ENCODE results near the gene EED.
"Not testable (repeated sequence)": the region's sequence is repeated elsewhere in the genome, so short reads cannot be mapped to it uniquely, and the experiment has no call there.

EED gene

DNA sequence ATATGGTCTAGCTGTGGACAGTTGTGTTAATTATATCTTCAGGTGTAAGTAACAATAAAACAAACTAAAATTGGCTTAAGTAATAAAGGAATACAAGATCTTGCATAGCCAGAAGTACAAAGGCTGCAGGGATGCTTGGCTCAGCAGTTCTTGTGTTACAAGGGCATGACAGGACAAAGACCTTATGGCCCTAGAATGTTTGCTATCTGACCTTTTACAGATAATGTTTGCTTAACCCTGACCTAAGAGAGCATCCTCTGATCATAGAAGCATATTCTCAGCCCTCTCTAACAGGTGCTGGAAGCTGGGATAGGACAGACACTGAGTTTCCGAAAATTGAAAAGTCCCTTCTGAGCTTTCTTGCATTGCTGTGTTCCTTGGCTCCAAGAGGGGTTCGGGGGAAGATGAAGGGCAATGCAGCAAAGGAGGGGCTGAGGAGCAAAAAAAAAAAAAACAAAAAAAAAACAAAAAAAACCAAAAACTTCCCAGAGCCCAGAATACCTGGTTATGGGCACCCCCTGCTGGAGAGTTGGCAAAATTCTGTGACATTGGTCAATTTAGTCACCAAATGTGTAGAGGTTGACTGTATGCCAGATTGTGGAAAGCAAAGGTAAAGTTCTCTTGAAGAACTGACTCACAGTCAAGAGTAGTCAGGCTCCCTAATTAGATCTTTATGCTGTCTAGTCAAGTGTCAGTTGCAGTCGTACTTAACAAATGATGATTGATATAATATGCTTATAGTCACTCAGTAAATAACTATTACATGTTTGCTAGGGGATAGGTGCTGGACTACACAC, 47.1 kb downstream of the EED start:
- ATAC-seq (replicated peaks; ENCODE audit: extremely low read depth, poor library complexity, severe bottlenecking) (no peak), DNase-seq (ENCODE audit: low spot score in 2 of 2) (peak in 1 of 2 donors; percentile 40)
- H3K4me3 Mint-ChIP-seq = no peak overlapping the region
- H3K9me3 Mint-ChIP-seq = no peaks in the 10 kb centered on the region
- no peaks in the 10 kb centered on the region for H3K27me3 Mint-ChIP-seq
- H3K27ac Mint-ChIP-seq (ENCODE audit: low read depth) = no peak overlapping the region
- H3K36me3 Mint-ChIP-seq (ENCODE audit: insufficient read depth) = no peaks in the 10 kb centered on the region
- H3K4me1 Mint-ChIP-seq = peaks cover 22% of the 10 kb centered on the region

DNA sequence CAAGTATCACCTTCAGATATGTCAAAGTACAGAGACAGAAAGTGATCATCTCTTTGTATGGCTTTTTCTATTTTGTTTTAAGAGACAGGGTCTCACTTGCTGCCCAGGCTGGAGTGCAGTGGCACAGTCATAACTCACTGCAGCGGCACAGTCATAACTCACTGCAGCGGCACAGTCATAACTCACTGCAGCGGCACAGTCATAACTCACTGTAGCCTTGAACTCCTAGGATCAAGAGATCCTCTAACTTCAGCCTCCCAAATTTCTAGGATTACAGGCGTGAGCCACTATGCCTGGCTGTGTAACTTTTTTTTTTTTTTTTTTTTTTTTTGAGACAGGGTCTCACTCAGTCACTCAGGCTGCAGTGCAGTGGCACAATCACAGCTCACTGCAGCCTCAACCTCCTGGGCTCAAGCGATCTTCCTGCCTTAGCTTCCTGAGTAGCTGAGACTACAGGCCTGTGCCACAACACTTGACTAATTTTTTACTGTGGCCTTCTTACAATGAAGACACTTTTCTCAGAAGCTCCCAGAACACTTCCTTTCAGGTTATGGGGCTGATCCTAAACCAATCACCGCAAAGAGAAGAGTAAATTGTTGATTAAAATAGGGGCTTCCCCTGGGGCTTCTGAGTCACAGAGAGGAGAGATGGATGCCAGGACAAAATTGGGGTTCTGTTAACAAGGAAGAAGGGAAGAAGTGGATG, 48.5 kb downstream of the EED start:
- Mint-ChIP-seq H3K9me3 (no peaks in the 10 kb centered on the region), H3K36me3 (ENCODE audit: insufficient read depth) (no peaks in the 10 kb centered on the region), H3K27me3 (no peaks in the 10 kb centered on the region), H3K4me1 (peaks cover 15% of the 10 kb centered on the region), H3K27ac (ENCODE audit: low read depth) (peak overlapping the region; percentile 44), H3K4me3 (no peak overlapping the region)
- DNase-seq (ENCODE audit: low spot score in 2 of 2) (no peak), ATAC-seq (replicated peaks; ENCODE audit: extremely low read depth, poor library complexity, severe bottlenecking) (peak; percentile 72)

DNA sequence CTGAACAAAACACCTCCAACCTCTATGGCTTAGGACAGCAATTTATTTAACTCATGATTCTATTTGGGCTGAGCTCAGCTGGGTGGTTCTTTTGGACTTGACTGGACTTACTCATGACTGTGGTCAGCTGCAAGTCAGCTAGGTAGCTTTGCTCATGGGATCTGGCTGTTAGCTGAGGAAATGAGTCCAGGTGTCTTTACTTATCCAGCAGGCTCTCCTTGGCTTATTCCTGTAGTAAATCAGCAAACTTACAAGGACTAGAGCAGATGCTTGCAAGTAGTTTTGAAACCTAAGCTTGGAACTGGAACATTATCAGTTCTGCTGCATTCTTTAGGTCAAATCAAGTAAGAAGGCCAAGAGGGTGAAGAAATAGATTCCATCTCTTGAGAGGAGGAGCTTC, 49.5 kb downstream of the EED start:
- peaks cover 12% of the 10 kb centered on the region for H3K4me1 Mint-ChIP-seq
- H3K27ac Mint-ChIP-seq (ENCODE audit: low read depth) = no peak overlapping the region
- ATAC-seq (replicated peaks; ENCODE audit: extremely low read depth, poor library complexity, severe bottlenecking) (no peak), DNase-seq (ENCODE audit: low spot score in 2 of 2) (no peak)
- H3K36me3 Mint-ChIP-seq (ENCODE audit: insufficient read depth) = no peaks in the 10 kb centered on the region
- H3K9me3 Mint-ChIP-seq = no peaks in the 10 kb centered on the region
- no peak overlapping the region for H3K4me3 Mint-ChIP-seq
- H3K27me3 Mint-ChIP-seq = no peaks in the 10 kb centered on the region

DNA sequence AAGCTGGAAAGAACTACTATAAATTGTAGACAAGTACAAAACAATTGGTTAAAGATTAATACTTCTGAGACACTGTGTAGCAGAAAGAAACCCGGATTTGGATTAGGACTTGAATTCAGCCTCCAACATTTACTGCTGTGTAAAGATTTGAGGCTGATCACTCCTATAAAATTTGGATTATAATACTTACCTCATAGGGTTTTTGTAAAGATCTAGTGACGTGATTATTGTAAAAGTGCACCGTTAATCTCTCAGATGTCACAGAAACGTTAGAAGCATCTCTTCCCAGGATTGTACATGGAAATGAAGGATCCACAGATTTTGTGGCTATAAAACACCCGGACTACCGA, 57.2 kb downstream of the EED start:
- H3K9me3 Mint-ChIP-seq = no peaks in the 10 kb centered on the region
- H3K4me1 Mint-ChIP-seq = peaks cover 23% of the 10 kb centered on the region
- peak overlapping the region; percentile 95 for H3K27ac Mint-ChIP-seq (ENCODE audit: low read depth)
- H3K36me3 Mint-ChIP-seq (ENCODE audit: insufficient read depth) = peaks cover 9% of the 10 kb centered on the region
- DNase-seq (ENCODE audit: low spot score in 2 of 2) (no peak), ATAC-seq (replicated peaks; ENCODE audit: extremely low read depth, poor library complexity, severe bottlenecking) (no peak)
- H3K4me3 Mint-ChIP-seq = peak overlapping the region; percentile 98
- no peaks in the 10 kb centered on the region for H3K27me3 Mint-ChIP-seq

DNA sequence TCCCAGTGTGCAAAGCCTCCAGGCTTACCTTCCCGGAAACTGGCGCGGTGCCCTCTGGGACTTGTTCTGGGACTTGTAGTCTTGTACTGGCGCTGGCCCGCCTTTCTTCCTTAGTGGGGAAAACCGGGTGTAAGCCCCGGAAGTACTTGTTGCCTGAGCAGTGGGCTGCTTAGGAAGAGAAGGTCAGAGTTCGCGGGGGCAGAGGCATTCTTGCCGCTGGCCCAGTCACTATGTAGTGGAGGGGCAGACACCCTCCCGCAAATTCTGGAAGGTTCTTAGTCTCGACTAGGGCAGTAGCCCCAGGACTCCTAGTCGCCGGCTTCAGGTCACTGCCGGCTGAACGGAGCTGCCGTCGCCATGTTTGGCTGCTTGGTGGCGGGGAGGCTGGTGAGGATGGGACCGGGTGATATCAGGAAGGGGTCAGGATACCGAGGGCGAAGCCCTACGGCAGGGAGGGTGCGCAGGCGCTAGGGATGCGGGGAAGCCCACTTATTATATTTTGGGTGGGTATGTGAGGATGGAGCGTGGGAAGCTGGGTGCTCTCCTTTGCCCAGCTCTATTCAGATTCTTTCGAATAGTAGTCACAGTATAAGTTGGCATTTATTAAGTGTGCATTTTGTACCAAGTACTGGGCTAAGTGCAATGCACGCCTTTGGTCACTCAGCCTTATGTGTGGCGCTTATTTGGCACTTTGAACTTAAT, 57.7 kb downstream of the EED start, which contains the start of gene HIKESHI:
TSS of gene HIKESHI (plus strand) at position 149 of the 702 bp plus-strand sequence. CDS start at position 358, 209 bp downstream.
- no peaks in the 10 kb centered on the region for H3K9me3 Mint-ChIP-seq
- H3K27me3 Mint-ChIP-seq = no peaks in the 10 kb centered on the region
- DNase-seq (ENCODE audit: low spot score in 2 of 2) (peak; percentile 79 to 81), ATAC-seq (replicated peaks; ENCODE audit: extremely low read depth, poor library complexity, severe bottlenecking) (peak; percentile 99)
- peaks cover 9% of the 10 kb centered on the region for H3K36me3 Mint-ChIP-seq (ENCODE audit: insufficient read depth)
- peak within 1 kb of the TSS; percentile 95 for H3K27ac Mint-ChIP-seq (ENCODE audit: low read depth)
- peaks cover 23% of the 10 kb centered on the region for H3K4me1 Mint-ChIP-seq
- H3K4me3 Mint-ChIP-seq = peak within 1 kb of the TSS; percentile 98

DNA sequence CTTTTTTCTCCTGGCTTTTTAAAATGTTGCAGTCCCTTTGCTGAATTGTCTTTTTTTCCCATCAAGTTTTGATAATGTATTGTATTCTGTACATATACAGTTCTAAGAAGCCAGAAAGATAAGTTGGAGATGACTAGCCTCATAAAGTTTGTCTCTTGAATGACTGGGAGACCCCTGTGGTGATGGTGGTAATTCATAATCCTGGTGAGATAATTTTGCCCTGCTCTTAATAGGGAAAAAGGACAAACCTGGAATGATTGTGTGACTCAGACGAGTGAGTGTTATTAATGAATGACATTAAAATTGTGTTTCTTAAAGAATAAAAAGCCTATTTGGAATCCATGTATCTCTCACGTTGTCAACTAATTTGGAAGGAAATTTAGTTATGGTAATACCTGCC, 58.7 kb downstream of the EED start:
- Mint-ChIP-seq H3K36me3 (ENCODE audit: insufficient read depth) (peaks cover 9% of the 10 kb centered on the region), H3K27me3 (no peaks in the 10 kb centered on the region), H3K4me1 (peaks cover 23% of the 10 kb centered on the region), H3K4me3 (peak overlapping the region; percentile 98), H3K27ac (ENCODE audit: low read depth) (peak overlapping the region; percentile 95), H3K9me3 (no peaks in the 10 kb centered on the region)
- ATAC-seq (replicated peaks; ENCODE audit: extremely low read depth, poor library complexity, severe bottlenecking) (no peak), DNase-seq (ENCODE audit: low spot score in 2 of 2) (no peak)

DNA sequence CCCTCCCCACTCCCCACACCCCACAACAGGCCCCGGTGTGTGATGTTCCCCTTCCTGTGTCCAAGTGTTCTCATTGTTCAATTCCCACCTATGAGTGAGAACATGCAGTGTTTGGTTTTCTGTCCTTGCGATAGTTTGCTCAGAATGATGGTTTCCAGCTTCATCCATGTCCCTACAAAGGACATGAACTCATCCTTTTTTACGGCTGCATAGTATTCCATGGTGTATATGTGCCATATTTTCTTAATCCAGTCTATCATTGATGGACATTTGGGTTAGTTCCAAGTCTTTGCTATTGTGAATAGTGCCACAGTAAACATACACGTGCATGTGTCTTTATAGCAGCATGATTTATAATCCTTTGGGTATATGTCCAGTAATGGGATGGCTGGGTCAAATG, 64.2 kb downstream of the EED start:
- ATAC-seq (replicated peaks; ENCODE audit: extremely low read depth, poor library complexity, severe bottlenecking); H3K4me3 Mint-ChIP-seq; H3K27me3 Mint-ChIP-seq; DNase-seq (ENCODE audit: low spot score in 2 of 2); H3K27ac Mint-ChIP-seq (ENCODE audit: low read depth); H3K9me3 Mint-ChIP-seq: not testable (repeated sequence)
- H3K4me1 Mint-ChIP-seq = peaks cover 24% of the 10 kb centered on the region
- peaks cover 14% of the 10 kb centered on the region for H3K36me3 Mint-ChIP-seq (ENCODE audit: insufficient read depth)

DNA sequence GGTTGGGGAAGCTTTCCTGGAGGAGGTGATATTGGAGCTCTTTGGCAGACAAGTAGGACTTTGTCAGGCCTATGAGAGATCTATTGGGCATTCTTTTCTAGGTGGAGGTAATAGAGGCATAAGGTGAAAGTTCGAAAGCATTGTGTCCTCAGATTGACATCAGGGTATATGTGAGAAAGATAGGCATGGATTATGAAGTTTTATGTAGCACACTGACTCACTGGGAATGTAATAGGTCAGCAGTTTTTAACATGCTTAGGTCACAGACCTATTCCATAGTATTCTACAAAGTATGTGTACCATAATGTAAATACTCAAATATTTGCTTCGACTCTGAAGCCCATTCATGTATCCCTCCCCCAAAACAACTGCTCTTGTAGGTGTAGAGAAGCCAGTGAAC, 69.2 kb downstream of the EED start:
- Mint-ChIP-seq H3K4me1 (peaks cover 30% of the 10 kb centered on the region), H3K27ac (ENCODE audit: low read depth) (peak overlapping the region; percentile 62), H3K9me3 (no peaks in the 10 kb centered on the region), H3K36me3 (ENCODE audit: insufficient read depth) (peaks cover 27% of the 10 kb centered on the region), H3K4me3 (no peak overlapping the region), H3K27me3 (no peaks in the 10 kb centered on the region)
- DNase-seq (ENCODE audit: low spot score in 2 of 2) = no peak
- no peak for ATAC-seq (replicated peaks; ENCODE audit: extremely low read depth, poor library complexity, severe bottlenecking)

DNA sequence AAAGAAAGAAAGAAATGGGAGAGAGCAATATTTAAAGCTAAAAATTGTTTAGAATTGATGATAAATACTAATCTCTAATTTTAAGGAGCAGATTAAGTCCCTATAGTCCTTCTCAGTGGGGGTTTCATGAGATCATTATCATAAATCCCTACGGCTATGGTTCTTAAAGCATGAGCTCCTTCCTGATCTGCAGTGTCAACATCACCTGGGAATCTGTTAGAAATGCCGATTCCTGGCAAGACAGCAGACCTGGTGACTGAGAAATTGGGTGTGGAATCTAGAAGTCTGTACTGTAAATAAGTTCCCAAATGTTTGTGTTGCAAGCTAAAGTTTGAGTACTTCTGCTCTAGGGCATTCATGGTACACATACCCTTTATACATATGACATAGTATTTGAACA, 70.1 kb downstream of the EED start:
- ATAC-seq (replicated peaks; ENCODE audit: extremely low read depth, poor library complexity, severe bottlenecking) = no peak

More for the DNA sequence above, 70.1 kb downstream of the EED start:
- Mint-ChIP-seq H3K4me1 (peaks cover 32% of the 10 kb centered on the region), H3K36me3 (ENCODE audit: insufficient read depth) (peaks cover 25% of the 10 kb centered on the region), H3K4me3 (no peak overlapping the region), H3K27ac (ENCODE audit: low read depth) (peak overlapping the region; percentile 62), H3K27me3 (no peaks in the 10 kb centered on the region), H3K9me3 (no peaks in the 10 kb centered on the region)
- no peak for DNase-seq (ENCODE audit: low spot score in 2 of 2)

Measured in central memory CD8-positive, alpha-beta T cell (primary cell).